Breast epithelium (tissue), 3 donors: ENCODE measurements around the gene NDUFAF5.

Experiments
- CTCF ChIP-seq, 3 donors: fragments of 450-650 bp; IDR thresholded peaks; one replicate each; pipeline ENCODE4 v1.5.1; 2016 to 2017; ENCODE audit warnings: antibody characterized with exemption in 3 of 3, mild to moderate bottlenecking in 3 of 3, moderate library complexity in 3 of 3
- POLR2A ChIP-seq: fragments of 450-650 bp; IDR thresholded peaks from one replicate; pipeline ENCODE4 v1.6.1; 2016; ENCODE audit warnings: antibody characterized with exemption, mild to moderate bottlenecking, moderate library complexity

- no peak for TF ChIP-seq CTCF (IDR thresholded peaks at IDR 0.05)
- TF ChIP-seq POLR2A, result no peak
These were observed 5.9 kb downstream of the NDUFAF5 start for GRCh38 chr20:13790708-13791107.
